Esophagus muscularis mucosa (tissue), 4 donors: ENCODE results near the gene RAI1. TPM values are rescaled to one million over a fixed set of nuclear protein-coding genes. Genes with fewer than 3 reads are reported as not detected.

Source experiments
- DNase-seq: peaks from one replicate; pipeline ENCODE4 v3.0.0-alpha.2; 2017; ENCODE audit errors: extremely low spot score
- H3K27ac ChIP-seq, 4 donors: fragments of 200-600 bp; sonication (generic); replicated peaks in 1 of 4; 1 replicate in 3 of 4; 2 replicates in 1 of 4; pipeline ENCODE4 v1.5.1; 2016 to 2019; ENCODE audit warnings: mild to moderate bottlenecking in 1 of 4
- H3K27me3 ChIP-seq, 4 donors: fragments of 200-600 bp; sonication (generic); one replicate each; pipeline versions ENCODE4 v1.5.1 to v1.6.0; 2016 to 2019
- H3K36me3 ChIP-seq, 4 donors: fragments of 200-600 bp; sonication (generic); one replicate each; pipeline ENCODE4 v1.5.1; 2016 to 2019
- H3K4me1 ChIP-seq, 4 donors: fragments of 200-600 bp; sonication (generic); one replicate each; pipeline ENCODE4 v1.5.1; 2016 to 2019
- H3K4me3 ChIP-seq, 4 donors: fragments of 200-600 bp; sonication (generic); 1 replicate in 2 of 4; 2 replicates in 2 of 4; pipeline ENCODE4 v1.5.1; 2016 to 2019; ENCODE audit warnings: mild to moderate bottlenecking in 4 of 4, moderate library complexity in 1 of 4
- H3K9me3 ChIP-seq, 4 donors: fragments of 200-600 bp; sonication (generic); 1 replicate in 3 of 4; 2 replicates in 1 of 4; pipeline ENCODE4 v1.5.1; 2016 to 2019
- CTCF ChIP-seq, 3 experiments: fragments of 200-600 bp in 2 of 3; fragments of 450-650 bp in 1 of 3; sonication (generic) in 2 of 3; IDR thresholded peaks; one replicate each; pipeline ENCODE4 v1.5.1; 2017 to 2019; ENCODE audit warnings: antibody characterized with exemption in 3 of 3, mild to moderate bottlenecking in 2 of 3, moderate library complexity in 1 of 3
- EP300 ChIP-seq: sonication (generic); formaldehyde crosslinking; IDR thresholded peaks from one replicate; pipeline ENCODE4 v1.6.1; 2017; ENCODE audit warnings: antibody characterized with exemption
- POLR2A ChIP-seq: fragments of 450-650 bp; IDR thresholded peaks from one replicate; pipeline ENCODE4 v1.6.1; 2017; ENCODE audit warnings: antibody characterized with exemption, moderate library complexity, mild to moderate bottlenecking, low read depth
- POLR2AphosphoS5 ChIP-seq, 2 donors: sonication (generic); formaldehyde crosslinking; IDR thresholded peaks; one replicate each; pipeline ENCODE4 v1.6.1; 2017; ENCODE audit warnings: antibody characterized with exemption in 2 of 2
- WGBS: methylation state at CpG from one replicate; pipeline ENCODE4 v1.1.5; 2018; 5-methylcytosine and 5-hydroxymethylcytosine counted together
- intact Hi-C: fragments of 100-400 bp; cut with DNase I; formaldehyde crosslinking; loops from one replicate; pipeline ENCODE4 v1.15.1; 2023
- total RNA-seq, 4 donors: library from RNA; depleted of rRNA; stranded (reverse); fragments of >200 nt; gene quantifications; one replicate each; pipeline versions ENCODE4 v1.1.0 to v1.2.1, GENCODE V29; 2016

RAI1 gene
- total RNA-seq, 4 donors from 2014 or later, result 18.7 to 41.3 (median 28.3) TPM

GRCh38 chr17:17750881-17751280, 69.6 kb downstream of the RAI1 start:
- Histone ChIP-seq H3K27ac (peak overlapping the region; percentile 79 to 89 (median 80)), H3K4me1 (peaks cover 52 to 87% (median 79%) of the 10 kb centered on the region in 4 donors), H3K27me3 (no peaks in the 10 kb centered on the region), H3K9me3 (no peaks in the 10 kb centered on the region), H3K36me3 (no peaks in the 10 kb centered on the region), H3K4me3 (no peak overlapping the region)
- WGBS, result 60% methylated on average over 8 of the region's 8 CpGs
- no peak for TF ChIP-seq EP300
- no peak for TF ChIP-seq POLR2AphosphoS5 (IDR thresholded peaks at IDR 0.05)
- TF ChIP-seq POLR2A, result no peak
- no peak for TF ChIP-seq CTCF (IDR thresholded peaks at IDR 0.05)
- no peak for DNase-seq
- intact Hi-C loops, result no loop called here

DNA sequence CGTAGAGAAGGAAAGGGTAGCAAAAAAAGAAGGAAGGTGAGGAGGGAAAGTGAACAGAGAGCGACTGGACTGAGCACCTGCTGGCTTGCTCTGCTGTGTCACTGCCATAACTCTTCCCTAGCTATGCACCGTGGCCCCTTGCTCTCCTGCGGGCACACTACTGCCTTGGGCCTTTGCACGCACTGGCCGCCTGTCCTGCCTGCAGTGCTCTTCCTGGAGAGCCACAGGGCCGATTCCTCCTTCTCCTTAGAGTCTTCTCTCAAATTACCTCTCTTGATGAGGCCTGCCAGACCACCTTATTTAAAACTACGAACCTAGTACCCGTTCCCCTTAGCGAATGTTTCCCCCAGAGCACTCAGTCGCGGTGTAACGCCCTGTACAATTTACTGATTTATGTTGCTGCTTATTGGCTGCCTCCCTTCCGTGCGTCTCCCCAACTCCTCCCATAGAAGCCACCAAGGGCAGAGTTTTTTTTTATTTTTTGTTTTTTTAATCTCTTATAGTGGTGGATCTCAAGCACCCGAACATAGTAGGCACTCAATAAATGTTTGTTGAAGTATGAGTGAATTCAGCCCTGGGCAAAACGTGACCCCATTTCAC, 70.3 kb downstream of the RAI1 start:
- no peaks in the 10 kb centered on the region for H3K9me3 ChIP-seq
- 53% methylated on average over 17 of the region's 17 CpGs for WGBS
- peaks cover 49 to 84% (median 77%) of the 10 kb centered on the region in 4 donors for H3K4me1 ChIP-seq
- no peak for TF ChIP-seq POLR2AphosphoS5 (IDR thresholded peaks at IDR 0.05)
- TF ChIP-seq CTCF (IDR thresholded peaks at IDR 0.05), result no peak
- no peak for TF ChIP-seq POLR2A
- TF ChIP-seq EP300, result no peak
- peak overlapping the region; percentile 79 to 89 (median 80) for H3K27ac ChIP-seq
- peak overlapping the region; percentile 44 to 54 (median 53) for H3K4me3 ChIP-seq
- H3K27me3 ChIP-seq, result no peaks in the 10 kb centered on the region
- H3K36me3 ChIP-seq, result no peaks in the 10 kb centered on the region
- intact Hi-C loops, result no loop called here
- DNase-seq, result no peak

DNA sequence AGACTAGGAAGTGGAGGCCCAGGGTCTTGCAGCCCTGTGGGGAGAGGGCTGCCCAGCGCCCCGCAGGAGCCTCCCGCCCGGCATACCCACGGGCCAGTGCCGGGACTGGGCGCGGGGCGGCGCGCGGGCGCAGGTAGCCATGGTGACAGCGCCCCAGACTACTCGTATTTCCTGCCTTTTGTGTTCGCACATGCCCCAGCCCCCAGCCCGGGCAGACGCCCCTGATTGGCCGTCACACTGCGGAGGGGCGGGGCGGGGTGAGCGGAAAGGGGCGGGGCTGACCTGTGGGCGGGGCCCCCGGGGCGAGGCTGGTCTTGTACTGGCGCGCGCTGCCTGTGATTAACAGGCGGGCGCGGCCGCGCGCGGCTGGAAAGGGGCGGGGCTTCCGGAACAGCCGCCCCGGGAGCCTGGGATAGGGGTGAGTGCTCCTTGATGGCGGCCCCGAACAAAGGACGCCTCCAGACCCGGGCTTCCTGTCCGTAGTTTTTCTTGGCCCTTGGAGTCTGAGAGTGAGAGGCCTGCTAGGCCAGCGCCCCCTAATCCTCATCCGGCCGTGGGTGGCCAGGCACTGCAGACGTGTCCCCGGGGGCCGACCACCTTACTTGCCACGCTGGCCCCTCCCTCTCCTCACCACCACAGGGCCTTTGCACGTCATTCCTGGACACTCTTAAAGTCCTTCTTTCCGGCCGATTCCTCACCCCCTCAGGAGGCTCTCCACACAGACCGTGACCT, 71.0 kb downstream of the RAI1 start:
- H3K4me3 ChIP-seq, result peak overlapping the region; percentile 44 to 54 (median 53)
- peak overlapping the region; percentile 79 to 89 (median 80) for H3K27ac ChIP-seq
- WGBS, result 10% methylated on average over 31 of the region's 57 CpGs
- H3K27me3 ChIP-seq, result no peaks in the 10 kb centered on the region
- peak; percentile 100 for DNase-seq
- TF ChIP-seq POLR2AphosphoS5 (IDR thresholded peaks at IDR 0.05) (peak; percentile 49 to 70), CTCF (IDR thresholded peaks at IDR 0.05) (peak; percentile 18 to 42 (median 33)), EP300 (no peak), POLR2A (peak; percentile 33)
- H3K4me1 ChIP-seq, result peaks cover 45 to 85% (median 75%) of the 10 kb centered on the region in 4 donors
- intact Hi-C loops, result no loop called here
- no peaks in the 10 kb centered on the region for H3K9me3 ChIP-seq
- no peaks in the 10 kb centered on the region for H3K36me3 ChIP-seq

GRCh38 chr17:17752821-17753321, 71.6 kb downstream of the RAI1 start:
- H3K4me3 ChIP-seq, result peak overlapping the region; percentile 44 to 54 (median 53)
- intact Hi-C loops, result no loop called here
- H3K36me3 ChIP-seq, result no peaks in the 10 kb centered on the region
- H3K9me3 ChIP-seq, result no peaks in the 10 kb centered on the region
- peaks cover 45 to 85% (median 77%) of the 10 kb centered on the region in 4 donors for H3K4me1 ChIP-seq
- WGBS, result 54% methylated on average over 7 of the region's 9 CpGs
- DNase-seq, result no peak
- H3K27ac ChIP-seq, result peak overlapping the region; percentile 79 to 89 (median 80)
- no peaks in the 10 kb centered on the region for H3K27me3 ChIP-seq
- TF ChIP-seq EP300 (no peak), POLR2AphosphoS5 (IDR thresholded peaks at IDR 0.05) (no peak), POLR2A (no peak), CTCF (IDR thresholded peaks at IDR 0.05) (no peak)
